Lower leg skin (tissue), 3 donors: ENCODE measurements around the gene RFNG.

ENCODE experiments used
- POLR2A ChIP-seq, 2 donors: fragments of 450-650 bp; IDR thresholded peaks; one replicate each; pipeline ENCODE4 v1.6.1; 2016 to 2017; ENCODE audit warnings: antibody characterized with exemption in 2 of 2, mild to moderate bottlenecking in 1 of 2, moderate library complexity in 1 of 2
- TF ChIP-seq, protein P1 (sequence below), 3 donors: fragments of 450-650 bp; IDR thresholded peaks; one replicate each; pipeline ENCODE4 v1.5.1; 2016; ENCODE audit warnings: antibody characterized with exemption in 3 of 3, mild to moderate bottlenecking in 3 of 3, moderate library complexity in 2 of 3

DNA sequence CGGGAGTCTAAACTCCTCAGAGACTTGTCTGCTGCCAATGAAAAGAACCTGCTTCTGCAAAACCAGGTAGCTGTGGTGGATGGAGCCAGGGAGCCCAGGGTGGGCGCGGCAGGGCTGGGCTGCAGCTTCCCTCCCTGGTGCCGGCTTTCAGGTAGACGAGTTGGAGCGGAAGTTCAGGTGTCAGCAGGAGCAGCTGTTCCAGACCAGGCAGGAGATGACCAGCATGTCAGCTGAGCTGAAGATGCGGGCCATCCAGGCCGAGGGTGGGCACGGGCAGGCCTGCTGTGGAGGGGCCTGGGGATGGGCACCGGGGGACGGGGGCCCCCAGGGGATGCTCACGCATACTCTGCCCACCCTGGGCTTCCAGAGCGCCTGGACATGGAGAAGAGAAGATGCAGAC lies 23.4 kb downstream of the RFNG start:
- TF ChIP-seq, protein P1, sequence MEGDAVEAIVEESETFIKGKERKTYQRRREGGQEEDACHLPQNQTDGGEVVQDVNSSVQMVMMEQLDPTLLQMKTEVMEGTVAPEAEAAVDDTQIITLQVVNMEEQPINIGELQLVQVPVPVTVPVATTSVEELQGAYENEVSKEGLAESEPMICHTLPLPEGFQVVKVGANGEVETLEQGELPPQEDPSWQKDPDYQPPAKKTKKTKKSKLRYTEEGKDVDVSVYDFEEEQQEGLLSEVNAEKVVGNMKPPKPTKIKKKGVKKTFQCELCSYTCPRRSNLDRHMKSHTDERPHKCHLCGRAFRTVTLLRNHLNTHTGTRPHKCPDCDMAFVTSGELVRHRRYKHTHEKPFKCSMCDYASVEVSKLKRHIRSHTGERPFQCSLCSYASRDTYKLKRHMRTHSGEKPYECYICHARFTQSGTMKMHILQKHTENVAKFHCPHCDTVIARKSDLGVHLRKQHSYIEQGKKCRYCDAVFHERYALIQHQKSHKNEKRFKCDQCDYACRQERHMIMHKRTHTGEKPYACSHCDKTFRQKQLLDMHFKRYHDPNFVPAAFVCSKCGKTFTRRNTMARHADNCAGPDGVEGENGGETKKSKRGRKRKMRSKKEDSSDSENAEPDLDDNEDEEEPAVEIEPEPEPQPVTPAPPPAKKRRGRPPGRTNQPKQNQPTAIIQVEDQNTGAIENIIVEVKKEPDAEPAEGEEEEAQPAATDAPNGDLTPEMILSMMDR (IDR thresholded peaks at IDR 0.05), result no peak
- no peak for TF ChIP-seq POLR2A (IDR thresholded peaks at IDR 0.05)
